Measurements from ENCODE around the gene MCAT.

Gene MCAT

GRCh38 chr22:43101306-43101705, 41.9 kb downstream of the MCAT start:
- H3K27ac ChIP-seq, result no peak overlapping the region
- TF ChIP-seq CTCF (conservative IDR thresholded peaks at IDR 0.05), result no peak
- no peak for TF ChIP-seq ZFX (IDR thresholded peaks at IDR 0.05)

GRCh38 chr22:43100225-43100624, 43.0 kb downstream of the MCAT start:
- TF ChIP-seq CTCF (conservative IDR thresholded peaks at IDR 0.05) (no peak), ZFX (IDR thresholded peaks at IDR 0.05) (no peak)
- H3K27ac ChIP-seq, result no peak overlapping the region

- TF ChIP-seq CTCF (conservative IDR thresholded peaks at IDR 0.05) (no peak), ZFX (IDR thresholded peaks at IDR 0.05) (no peak)
- no peak overlapping the region for H3K27ac ChIP-seq
Measured at GRCh38 chr22:43099095-43099494, 44.1 kb downstream of the MCAT start.

- TF ChIP-seq ZFX (IDR thresholded peaks at IDR 0.05), result no peak
- no peak for TF ChIP-seq CTCF (conservative IDR thresholded peaks at IDR 0.05)
Measured at GRCh38 chr22:43098356-43098755, 44.8 kb downstream of the MCAT start.

GRCh38 chr22:43096420-43096819, 46.8 kb downstream of the MCAT start:
- no peak overlapping the region for H3K27ac ChIP-seq
- TF ChIP-seq ZFX (IDR thresholded peaks at IDR 0.05), result no peak

More at GRCh38 chr22:43098356-43098755, 44.8 kb downstream of the MCAT start:
- H3K27ac ChIP-seq, result no peak overlapping the region

- H3K27ac ChIP-seq, result no peak overlapping the region
- TF ChIP-seq CTCF (conservative IDR thresholded peaks at IDR 0.05) (no peak), ZFX (IDR thresholded peaks at IDR 0.05) (no peak)
Measured at GRCh38 chr22:43094551-43094950, 48.6 kb downstream of the MCAT start.

- H3K27ac ChIP-seq, result no peak overlapping the region
- TF ChIP-seq ZFX (IDR thresholded peaks at IDR 0.05) (no peak), CTCF (conservative IDR thresholded peaks at IDR 0.05) (no peak)
Measured at GRCh38 chr22:43094085-43094484, 49.1 kb downstream of the MCAT start.

GRCh38 chr22:43092085-43092484, 51.1 kb downstream of the MCAT start:
- TF ChIP-seq CTCF (conservative IDR thresholded peaks at IDR 0.05) (no peak), ZFX (IDR thresholded peaks at IDR 0.05) (no peak)
- H3K27ac ChIP-seq, result no peak overlapping the region

Measured in C4-2B (cell line).